GM12872 (cell line): ENCODE results near the gene TOR1AIP2.

Source experiments
- CTCF ChIP-seq: IDR thresholded peaks from 3 replicates; pipeline ENCODE4 v1.5.1; 2011; ENCODE audit warnings: low read depth, mild to moderate bottlenecking, low read length, moderate library complexity; ENCODE audit not compliant: insufficient read depth

Gene TOR1AIP2

GRCh38 chr1:179809506-179810366 lies 67.9 kb downstream of the TOR1AIP2 start:
- TF ChIP-seq CTCF, result peak; percentile 94

GRCh38 chr1:179808503-179808902 lies 69.1 kb downstream of the TOR1AIP2 start:
- TF ChIP-seq CTCF, result no peak

- no peak for TF ChIP-seq CTCF
These were observed 69.7 kb downstream of the TOR1AIP2 start for GRCh38 chr1:179807691-179808485.

- no peak for TF ChIP-seq CTCF
These were observed 70.3 kb downstream of the TOR1AIP2 start for GRCh38 chr1:179807291-179807690.

GRCh38 chr1:179806333-179806732 lies 71.3 kb downstream of the TOR1AIP2 start:
- TF ChIP-seq CTCF, result no peak

- no peak for TF ChIP-seq CTCF
These were observed 72.1 kb downstream of the TOR1AIP2 start for GRCh38 chr1:179805291-179806195.

GRCh38 chr1:179803918-179804317 lies 73.7 kb downstream of the TOR1AIP2 start:
- no peak for TF ChIP-seq CTCF
